ENCODE measurements around the gene CDK19. TPM values are rescaled to one million over a fixed set of nuclear protein-coding genes. Genes with fewer than 3 reads are reported as not detected.

Gene CDK19
- total and polyA plus RNA-seq, 2 experiments from 2014 or later: 7.7 to 10.1 TPM

GRCh38 chr6:110654096-110654820, 161.0 kb downstream of the CDK19 start (continued):
- TF ChIP-seq, protein P1, sequence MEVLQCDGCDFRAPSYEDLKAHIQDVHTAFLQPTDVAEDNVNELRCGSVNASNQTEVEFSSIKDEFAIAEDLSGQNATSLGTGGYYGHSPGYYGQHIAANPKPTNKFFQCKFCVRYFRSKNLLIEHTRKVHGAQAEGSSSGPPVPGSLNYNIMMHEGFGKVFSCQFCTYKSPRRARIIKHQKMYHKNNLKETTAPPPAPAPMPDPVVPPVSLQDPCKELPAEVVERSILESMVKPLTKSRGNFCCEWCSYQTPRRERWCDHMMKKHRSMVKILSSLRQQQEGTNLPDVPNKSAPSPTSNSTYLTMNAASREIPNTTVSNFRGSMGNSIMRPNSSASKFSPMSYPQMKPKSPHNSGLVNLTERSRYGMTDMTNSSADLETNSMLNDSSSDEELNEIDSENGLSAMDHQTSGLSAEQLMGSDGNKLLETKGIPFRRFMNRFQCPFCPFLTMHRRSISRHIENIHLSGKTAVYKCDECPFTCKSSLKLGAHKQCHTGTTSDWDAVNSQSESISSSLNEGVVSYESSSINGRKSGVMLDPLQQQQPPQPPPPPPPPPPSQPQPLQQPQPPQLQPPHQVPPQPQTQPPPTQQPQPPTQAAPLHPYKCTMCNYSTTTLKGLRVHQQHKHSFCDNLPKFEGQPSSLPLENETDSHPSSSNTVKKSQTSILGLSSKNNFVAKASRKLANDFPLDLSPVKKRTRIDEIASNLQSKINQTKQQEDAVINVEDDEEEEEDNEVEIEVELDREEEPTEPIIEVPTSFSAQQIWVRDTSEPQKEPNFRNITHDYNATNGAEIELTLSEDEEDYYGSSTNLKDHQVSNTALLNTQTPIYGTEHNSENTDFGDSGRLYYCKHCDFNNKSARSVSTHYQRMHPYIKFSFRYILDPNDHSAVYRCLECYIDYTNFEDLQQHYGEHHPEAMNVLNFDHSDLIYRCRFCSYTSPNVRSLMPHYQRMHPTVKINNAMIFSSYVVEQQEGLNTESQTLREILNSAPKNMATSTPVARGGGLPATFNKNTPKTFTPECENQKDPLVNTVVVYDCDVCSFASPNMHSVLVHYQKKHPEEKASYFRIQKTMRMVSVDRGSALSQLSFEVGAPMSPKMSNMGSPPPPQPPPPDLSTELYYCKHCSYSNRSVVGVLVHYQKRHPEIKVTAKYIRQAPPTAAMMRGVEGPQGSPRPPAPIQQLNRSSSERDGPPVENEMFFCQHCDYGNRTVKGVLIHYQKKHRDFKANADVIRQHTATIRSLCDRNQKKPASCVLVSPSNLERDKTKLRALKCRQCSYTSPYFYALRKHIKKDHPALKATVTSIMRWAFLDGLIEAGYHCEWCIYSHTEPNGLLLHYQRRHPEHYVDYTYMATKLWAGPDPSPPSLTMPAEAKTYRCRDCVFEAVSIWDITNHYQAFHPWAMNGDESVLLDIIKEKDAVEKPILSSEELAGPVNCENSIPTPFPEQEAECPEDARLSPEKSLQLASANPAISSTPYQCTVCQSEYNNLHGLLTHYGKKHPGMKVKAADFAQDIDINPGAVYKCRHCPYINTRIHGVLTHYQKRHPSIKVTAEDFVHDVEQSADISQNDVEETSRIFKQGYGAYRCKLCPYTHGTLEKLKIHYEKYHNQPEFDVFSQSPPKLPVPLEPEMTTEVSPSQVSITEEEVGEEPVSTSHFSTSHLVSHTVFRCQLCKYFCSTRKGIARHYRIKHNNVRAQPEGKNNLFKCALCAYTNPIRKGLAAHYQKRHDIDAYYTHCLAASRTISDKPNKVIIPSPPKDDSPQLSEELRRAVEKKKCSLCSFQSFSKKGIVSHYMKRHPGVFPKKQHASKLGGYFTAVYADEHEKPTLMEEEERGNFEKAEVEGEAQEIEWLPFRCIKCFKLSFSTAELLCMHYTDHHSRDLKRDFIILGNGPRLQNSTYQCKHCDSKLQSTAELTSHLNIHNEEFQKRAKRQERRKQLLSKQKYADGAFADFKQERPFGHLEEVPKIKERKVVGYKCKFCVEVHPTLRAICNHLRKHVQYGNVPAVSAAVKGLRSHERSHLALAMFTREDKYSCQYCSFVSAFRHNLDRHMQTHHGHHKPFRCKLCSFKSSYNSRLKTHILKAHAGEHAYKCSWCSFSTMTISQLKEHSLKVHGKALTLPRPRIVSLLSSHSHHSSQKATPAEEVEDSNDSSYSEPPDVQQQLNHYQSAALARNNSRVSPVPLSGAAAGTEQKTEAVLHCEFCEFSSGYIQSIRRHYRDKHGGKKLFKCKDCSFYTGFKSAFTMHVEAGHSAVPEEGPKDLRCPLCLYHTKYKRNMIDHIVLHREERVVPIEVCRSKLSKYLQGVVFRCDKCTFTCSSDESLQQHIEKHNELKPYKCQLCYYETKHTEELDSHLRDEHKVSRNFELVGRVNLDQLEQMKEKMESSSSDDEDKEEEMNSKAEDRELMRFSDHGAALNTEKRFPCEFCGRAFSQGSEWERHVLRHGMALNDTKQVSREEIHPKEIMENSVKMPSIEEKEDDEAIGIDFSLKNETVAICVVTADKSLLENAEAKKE (CRISPR knock-in tag; IDR thresholded peaks at IDR 0.05): no peak
- TF ChIP-seq POLR2AphosphoS5 (IDR thresholded peaks at IDR 0.05; ENCODE audit: low read depth) (no peak), ZNF114 (CRISPR knock-in tag; IDR thresholded peaks at IDR 0.05) (no peak), CREB1 (CRISPR knock-in tag; IDR thresholded peaks at IDR 0.05; ENCODE audit: low read depth) (no peak), STAT1 (IDR thresholded peaks at IDR 0.05; ENCODE audit: unreplicated experiment) (no peak), JUNB (IDR thresholded peaks at IDR 0.05; ENCODE audit: unreplicated experiment) (no peak), EZH2phosphoT487 (IDR thresholded peaks at IDR 0.05; ENCODE audit: unreplicated experiment) (no peak), EZH2 (IDR thresholded peaks at IDR 0.05; ENCODE audit: low read depth, unreplicated experiment) (no peak), ZNF331 (CRISPR knock-in tag; IDR thresholded peaks at IDR 0.05; ENCODE audit: low read depth) (no peak), NANOG (IDR thresholded peaks at IDR 0.05; ENCODE audit: borderline replicate concordance) (no peak), CTCF (conservative IDR thresholded peaks at IDR 0.05; ENCODE audit: low read depth in 2 of 2) (no peak)
- TF ChIP-seq, protein P2, sequence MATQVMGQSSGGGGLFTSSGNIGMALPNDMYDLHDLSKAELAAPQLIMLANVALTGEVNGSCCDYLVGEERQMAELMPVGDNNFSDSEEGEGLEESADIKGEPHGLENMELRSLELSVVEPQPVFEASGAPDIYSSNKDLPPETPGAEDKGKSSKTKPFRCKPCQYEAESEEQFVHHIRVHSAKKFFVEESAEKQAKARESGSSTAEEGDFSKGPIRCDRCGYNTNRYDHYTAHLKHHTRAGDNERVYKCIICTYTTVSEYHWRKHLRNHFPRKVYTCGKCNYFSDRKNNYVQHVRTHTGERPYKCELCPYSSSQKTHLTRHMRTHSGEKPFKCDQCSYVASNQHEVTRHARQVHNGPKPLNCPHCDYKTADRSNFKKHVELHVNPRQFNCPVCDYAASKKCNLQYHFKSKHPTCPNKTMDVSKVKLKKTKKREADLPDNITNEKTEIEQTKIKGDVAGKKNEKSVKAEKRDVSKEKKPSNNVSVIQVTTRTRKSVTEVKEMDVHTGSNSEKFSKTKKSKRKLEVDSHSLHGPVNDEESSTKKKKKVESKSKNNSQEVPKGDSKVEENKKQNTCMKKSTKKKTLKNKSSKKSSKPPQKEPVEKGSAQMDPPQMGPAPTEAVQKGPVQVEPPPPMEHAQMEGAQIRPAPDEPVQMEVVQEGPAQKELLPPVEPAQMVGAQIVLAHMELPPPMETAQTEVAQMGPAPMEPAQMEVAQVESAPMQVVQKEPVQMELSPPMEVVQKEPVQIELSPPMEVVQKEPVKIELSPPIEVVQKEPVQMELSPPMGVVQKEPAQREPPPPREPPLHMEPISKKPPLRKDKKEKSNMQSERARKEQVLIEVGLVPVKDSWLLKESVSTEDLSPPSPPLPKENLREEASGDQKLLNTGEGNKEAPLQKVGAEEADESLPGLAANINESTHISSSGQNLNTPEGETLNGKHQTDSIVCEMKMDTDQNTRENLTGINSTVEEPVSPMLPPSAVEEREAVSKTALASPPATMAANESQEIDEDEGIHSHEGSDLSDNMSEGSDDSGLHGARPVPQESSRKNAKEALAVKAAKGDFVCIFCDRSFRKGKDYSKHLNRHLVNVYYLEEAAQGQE (IDR thresholded peaks at IDR 0.05; ENCODE audit: unreplicated experiment): no peak
